Measurements from ENCODE around the gene AMOTL2.

The AMOTL2 gene

GRCh38 chr3:134378384-134378783 is 4.1 kb upstream of the AMOTL2 start:
- DNase-seq, result peak; percentile 20 to 34

DNA sequence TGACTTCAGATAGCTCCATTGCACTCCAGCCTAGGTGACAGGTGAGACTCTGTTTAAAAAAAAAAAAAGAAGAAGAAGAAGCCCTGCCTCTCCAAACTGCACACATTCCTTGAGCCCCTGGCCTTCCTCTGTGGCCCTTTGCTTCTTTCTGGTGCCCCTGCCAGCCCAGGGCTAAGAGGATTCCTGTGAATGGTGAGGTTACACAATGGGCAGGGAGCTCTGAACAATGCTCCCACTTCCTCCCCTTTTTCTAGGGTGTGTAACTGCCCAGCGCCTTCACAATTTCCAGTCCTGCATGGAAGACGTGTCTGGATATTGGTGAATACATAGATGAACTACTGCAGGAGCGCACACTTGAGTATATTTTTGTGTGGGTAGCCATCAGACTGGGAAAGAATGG is 3.6 kb upstream of the AMOTL2 start:
- DNase-seq, result no peak

- DNase-seq, result no peak
Measured at GRCh38 chr3:134376786-134377426, 2.7 kb upstream of the AMOTL2 start.

DNA sequence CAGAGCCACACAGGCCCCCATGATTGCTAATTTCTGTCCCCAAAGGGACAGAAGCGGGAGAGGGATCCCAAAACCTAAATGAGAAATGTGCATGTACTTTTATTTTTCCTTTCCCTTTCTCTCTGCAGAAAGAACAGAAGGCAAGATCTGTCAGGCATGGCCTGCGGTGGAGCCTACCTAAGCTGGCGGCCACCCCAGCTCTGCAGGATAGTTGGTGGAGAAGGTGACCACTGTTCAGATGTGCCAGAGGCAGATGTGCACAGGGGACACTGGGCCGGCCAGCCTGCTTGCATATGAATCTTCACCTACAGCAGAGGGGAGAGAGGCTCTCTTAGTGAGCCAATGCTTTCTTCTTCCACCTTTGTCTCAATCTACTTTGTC is 2.1 kb upstream of the AMOTL2 start:
- DNase-seq, result no peak

DNA sequence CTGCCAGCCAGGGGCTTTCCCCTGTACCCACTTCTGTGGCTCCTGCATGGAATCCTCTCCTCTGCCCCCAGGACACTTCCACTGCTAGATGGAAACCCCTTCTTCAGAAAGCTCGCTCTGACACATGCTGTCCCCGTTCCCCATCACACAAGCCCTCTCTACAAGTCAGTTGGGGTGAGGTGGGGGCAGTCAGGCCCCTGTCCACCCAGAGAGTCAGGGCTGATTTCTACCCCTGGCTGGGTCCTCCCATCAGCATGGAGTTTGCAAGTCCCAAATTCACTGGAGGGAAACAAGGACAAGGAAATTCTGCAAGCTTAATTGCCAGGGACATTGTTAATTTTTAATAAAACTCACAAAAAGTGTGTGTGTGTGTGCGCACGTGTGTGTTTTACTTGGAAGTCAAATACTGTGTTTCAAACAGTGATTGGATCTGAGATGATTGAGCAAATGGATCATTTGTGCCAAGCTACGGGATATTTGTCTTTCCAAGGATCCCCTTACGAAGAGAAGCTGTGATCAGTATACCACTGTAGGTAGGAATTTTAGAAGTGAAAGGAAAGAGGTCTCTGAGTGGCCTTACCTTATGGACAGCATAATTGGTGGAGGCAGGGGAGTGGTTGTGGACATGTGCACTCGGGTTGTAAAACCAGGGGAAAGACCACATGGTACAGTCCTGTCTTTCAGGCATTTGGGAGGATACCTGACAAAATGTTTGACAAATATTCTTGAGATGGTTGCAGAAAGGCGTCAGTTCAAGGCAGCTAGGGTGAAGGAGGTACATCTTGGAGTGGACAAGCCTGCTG is 1.5 kb upstream of the AMOTL2 start:
- no peak for DNase-seq

DNA sequence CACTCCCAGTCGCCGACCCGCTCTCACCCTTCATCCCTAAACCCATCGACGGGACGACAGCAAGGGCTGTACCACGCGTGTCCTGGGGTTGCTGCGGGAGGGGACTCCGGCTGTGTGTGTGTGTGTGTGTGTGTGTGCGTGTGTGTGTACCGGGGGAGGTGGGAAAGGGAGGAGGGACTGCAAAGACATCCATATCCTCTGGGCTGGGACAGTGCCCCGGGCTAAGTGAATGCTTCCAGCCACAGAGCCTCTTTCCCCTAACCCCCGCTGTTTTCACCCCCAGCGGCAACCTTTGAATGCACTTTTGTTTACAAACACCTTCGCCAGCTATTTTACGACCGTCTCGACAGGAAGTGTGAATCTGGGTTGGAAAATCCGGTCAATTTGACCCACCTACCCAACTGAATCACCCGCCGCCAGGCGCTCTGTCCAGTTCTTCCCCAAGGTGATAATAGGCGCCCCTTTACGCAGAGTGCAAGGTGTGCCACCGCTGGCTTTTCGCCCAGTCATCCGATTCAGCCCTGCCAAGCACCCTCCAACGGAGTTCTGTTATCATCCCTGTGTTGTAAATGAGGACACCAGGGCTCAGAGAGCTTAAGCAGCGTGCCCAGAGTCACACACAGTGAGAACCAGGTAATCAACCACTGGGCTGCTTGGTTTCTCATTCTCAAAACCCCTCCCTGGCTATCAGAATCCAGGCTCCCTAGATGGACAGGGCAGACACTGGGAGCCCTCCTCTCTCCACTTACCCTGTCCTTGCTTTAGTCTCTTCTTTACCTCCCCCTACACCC is 739 bp upstream of the AMOTL2 start:
- DNase-seq, result no peak

DNA sequence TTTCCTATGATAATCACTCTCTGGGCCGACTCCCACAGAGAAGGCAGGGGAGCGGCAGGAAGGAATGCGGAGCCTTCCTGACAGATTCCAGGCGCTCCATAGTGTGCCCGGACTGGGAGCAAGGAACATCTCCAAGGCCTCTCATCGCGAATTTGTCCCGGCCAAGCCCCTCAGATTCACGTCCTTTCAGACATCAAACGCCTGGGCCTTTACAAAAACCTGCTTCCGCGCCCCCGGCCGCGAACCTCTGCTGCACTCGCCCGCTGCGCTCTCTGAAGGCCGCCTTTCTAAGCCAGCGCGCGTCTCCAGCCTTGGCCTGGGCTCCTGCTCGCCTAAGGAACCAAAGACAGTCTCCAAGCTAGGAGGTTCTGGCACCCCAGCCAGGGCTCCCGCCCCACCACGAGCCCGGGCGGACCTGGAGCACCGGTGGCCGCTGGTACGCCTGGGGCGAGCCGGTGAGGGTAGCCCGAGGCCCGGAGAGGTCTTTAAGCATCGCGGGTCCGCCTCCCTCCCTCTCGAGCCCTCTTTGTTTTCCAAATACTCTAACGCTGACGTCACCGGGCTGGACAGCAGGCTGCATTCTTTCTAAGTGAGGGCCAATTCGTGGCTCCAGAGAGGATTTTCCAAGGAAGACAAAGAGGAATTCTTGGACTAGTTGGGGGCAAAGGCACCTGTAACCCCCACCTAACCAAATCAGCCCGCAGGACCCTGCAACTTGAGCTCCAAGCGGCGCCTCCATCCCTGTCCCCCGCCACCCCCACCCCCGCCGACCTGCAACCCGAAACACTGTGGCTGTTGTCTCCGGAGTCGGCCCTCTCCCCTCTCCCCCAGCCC is 759 bp downstream of the AMOTL2 start:
- no peak for DNase-seq

DNA sequence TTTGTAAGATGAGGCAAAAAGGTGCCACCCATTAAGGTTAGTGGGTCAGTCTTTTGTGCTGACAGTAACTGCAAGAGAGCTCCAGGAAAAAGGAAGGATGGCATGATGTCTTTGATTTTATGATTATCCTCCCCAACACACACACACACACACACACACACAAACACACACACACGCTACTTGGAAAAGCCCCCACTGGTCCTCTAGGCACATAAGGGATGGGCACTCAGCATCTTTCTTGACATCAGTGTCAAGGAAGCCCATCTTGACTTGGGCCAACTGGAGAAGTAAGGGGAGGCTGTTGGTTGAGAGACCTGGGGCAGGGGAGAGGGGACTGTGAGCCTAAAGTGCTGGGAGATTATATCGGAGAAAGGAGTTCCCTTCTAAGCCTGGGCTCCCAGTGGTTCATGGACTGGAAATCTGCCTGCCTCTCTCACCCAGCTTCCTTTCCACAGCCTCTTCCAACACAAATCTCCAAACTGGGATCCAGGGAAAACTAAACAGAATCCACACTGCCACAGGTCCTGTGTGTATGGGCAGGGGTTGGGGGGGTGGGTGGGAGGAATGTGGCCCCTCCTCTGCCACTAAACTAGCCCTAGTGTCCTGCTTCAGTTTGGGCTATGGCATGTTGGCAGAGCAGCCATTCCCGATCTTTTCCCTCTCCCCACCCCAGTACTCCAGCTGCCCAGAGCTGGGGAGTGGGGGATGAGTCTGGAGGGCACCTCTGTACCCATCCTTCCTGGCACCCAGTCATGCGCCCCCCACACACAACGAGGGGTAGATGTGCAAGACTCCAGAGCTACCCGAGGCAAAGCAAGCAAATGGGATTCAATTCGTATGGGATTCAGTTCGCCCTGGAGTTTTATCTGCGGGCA is 1.6 kb downstream of the AMOTL2 start:
- DNase-seq, result no peak

GRCh38 chr3:134371542-134372324 is 2.5 kb downstream of the AMOTL2 start:
- no peak for DNase-seq

DNA sequence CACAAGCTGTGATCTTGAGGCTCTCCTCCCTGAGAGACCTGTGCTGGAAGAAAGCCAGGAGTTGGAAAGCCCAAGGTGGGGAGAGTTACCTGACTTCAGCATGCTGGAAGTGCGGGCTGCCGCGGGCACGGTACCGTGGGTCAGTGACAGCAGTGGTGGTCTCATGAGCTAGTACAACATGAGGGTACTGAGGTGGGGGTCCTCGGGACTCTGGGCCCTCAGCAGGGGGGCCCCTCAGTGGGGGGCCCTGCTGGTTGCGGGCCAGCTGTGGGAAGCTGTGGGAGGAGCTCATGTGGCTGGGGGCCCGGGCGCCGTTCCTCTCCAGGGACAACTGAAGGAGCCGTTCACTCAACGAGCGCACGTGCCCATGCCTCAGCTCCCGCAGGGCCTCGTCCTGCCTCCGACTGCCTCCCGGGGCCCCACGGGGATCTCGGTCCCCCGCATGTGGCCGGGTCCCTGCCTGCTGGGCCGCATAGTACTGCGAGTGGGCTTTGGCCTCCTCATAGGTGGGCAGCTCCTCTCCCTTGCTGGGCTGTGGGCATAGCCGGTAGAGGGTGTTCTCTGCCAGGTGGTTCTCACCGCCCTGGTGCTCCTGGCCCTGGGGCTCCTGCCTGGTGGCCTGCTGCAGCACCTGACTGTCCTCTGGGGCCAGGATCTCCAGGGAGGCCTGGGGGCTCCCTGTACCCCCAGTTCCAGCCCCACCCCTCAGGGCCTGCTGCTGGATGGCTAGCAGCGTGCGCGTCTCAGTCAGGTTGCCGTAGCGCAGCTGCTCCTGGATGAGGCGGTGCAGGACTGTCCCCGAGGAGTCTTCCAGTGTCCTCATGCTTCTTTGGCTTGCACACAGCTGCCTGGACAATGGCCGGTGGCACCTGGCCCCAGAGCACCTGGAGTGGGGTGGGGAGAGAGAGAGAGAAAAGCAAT is 3.4 kb downstream of the AMOTL2 start:
- no peak for DNase-seq

DNA sequence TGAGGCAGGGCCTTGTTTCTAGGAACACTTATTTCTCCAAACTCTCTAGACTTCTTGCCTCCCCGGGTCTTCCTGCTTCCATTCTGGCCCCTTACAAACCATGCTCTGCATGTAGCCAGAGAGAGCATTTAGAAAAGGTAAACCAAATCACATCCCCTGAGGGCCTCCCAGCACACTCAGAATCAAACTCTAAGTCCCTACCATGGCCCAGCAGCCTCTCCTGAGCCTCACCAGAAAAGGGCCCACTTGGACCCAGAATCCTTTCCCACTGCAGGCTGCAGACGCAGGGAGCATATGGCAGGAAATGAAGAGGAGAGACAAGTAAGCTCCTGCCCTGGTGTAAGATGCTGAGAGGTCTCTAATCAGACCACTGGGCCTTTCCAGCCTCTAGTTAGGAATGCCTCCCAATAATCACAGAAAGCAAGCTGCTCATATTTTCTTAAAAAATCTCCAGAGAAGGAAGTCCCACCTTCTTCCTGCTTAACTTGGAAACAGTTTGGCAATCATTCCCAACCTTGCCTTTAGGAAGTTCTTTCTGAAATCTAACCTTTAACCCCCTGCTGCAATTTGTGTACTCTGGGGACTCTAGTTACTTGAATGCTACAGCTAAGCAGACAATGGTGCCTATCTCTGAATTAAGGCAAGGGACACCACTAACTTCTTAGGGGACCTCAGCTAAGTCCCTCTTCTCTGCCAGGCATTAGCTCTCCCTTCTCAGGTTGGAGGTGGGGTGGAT is 4.2 kb downstream of the AMOTL2 start:
- no peak for DNase-seq

GRCh38 chr3:134369231-134369741 is 5.0 kb downstream of the AMOTL2 start:
- no peak for DNase-seq

DNA sequence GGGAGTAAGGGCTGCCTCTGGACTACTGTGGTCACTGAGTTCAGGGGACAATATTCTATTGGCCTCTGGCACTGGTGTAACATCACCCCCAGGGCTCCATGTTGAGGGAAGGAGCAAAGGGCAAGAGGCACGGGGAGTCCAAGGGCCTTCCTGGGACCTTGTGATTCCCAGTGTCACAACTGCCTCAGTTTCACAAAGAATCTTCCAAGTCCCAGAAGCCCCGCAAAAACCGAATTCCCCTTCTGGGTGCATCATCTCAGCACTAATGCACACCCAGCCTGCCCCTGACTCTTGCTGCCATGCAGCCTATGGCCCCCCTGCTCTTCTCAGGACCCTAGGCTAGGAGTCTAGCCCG is 5.5 kb downstream of the AMOTL2 start:
- no peak for DNase-seq

DNA sequence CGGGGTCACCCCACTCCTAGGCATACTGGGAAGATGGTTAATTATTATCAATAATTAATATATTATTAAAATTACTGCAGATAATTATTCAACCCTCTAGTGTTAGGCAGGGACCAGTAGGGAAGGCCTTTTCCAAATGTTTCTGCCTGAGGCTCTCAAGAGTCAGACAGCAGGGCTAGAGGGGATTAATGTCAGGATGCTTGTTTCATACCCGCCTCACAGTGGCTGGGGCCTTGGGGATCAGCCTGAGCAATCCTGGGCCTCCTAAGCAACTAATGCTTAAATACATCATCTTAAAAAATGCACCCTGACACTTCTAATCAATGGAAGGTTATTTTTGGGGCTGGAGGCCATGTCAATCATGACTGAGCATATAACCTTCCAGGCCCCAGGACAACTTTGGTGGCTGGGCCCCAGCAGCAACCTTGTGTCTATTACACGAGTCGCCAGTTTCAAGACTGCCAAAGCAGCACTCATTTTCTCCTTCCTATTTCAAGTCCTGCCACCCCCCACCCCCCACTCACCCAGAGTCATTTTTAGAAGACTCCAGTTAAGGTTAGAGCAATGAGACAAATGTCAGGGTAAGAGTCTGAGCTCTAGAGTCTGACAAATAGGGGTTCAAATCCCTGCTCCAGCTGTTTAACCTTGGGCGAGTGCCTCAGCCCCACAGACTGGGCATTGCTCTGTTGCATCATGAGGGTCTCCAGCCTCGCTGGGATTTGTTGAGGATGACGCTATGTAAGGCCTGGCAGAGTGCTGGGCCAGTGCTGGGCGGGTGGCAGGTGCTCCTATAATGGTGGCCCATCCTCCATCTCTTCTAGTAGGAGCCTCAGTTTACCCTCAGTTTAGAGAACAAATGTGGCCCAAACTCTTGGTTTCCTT is 6.1 kb downstream of the AMOTL2 start:
- no peak for DNase-seq

DNA sequence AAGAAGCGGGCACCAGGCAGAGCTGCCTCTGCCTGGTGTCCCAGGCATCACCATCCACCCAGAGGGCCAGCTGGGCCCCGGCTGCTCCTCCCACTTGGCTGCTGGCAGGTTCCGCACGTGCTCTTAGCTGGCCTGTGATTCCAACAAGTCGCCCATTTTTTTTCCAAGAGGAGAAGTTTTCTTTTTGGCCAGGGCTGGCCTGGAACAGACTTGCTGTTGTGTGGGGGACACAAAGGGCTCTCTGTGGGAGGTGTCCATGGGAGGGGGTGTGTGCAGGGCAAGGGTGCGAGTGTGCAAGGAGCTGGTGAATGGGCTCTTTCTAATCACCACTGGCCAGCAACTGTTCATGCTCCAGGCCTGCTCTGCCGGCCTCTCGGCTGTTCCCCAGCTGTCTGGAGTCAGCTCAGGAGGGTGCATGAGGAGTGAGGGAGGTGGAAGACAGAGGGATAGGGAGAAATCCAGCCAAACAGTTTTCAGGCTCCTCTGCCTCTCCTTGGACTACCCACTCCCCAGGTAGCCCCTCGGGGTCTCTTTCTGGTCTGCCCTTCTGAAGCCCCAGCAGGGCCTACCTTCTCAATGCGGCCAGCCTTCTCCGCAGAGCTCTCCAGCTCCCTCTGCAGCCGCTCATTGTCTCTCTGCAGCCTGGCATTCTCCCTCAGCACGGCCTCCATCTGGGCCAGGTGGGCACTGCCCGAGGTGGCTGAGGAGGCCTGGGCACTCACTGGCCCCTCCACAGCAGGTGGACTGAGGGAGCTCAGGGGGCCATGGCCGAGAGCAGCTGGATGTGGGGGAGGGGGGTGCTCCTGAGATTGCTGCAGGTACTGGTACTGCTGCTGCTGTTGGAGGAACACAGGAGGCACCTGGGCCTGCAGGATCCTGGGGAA is 7.1 kb downstream of the AMOTL2 start:
- no peak for DNase-seq

DNA sequence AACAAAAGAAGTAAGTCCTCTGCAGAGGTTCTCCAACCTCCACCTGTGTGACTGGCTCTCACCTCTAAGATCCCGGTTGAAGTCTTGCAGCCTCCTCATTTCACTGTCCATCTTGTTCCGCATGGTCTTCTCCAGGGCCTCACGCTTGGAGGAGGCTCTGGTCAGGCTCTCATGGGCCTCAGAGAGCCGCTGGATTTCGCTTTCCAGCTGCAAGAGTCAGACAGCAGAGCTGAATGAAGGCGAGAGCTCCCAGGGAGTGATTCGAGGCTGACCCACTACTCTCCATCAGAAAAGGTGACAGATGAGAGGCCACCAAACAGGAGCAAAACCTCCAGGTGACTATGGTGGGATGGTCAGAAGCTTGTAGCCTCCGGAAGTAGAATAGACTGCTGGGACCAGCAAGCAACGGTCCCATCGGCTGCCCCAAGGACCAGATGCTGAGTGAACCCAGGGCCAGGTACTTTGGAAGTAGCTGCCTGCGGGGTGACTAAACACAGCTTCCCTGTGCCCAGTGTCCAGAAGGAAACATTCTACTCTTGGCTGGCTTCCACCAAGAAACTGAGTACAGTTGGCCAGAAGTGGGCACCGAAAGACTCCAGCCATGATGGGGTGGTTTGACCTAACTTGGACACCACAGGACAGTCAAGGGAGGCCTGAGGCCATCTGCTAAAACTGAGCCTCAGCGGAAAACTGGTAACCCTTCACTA is 7.9 kb downstream of the AMOTL2 start:
- DNase-seq, result no peak

DNA sequence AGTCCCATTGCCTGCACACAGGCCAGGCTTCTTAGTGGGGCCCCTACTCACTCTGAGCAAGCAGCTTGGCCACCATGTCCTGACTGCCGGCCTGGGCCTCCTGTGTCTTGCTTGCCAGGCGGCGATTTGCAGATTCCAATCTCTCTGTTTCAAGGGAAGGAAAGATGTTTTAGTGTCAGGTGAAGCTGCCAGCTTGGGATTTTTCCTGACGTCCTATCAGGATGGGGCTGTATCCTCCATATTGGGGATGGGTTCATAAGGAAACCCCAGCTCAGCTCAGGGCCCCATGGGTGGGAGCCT is 8.5 kb downstream of the AMOTL2 start:
- no peak for DNase-seq

Data from CD4-positive, alpha-beta T cell treated with Interleukin-4 for 1 hour (primary cell).